IMR-90 (cell line): ENCODE data around the gene SIPA1L3. TPM values are rescaled to one million over a fixed set of nuclear protein-coding genes. Genes with fewer than 3 reads are reported as not detected.
"Not testable (repeated sequence)": the region's sequence is repeated elsewhere in the genome, so short reads cannot be mapped to it uniquely, and the experiment has no call there.

Experiments used
- ATAC-seq: fragments of 200-7000 bp; cut with Tn5 transposase; 2 replicates; pipeline ENCODE4 v1.9.1; 2020; ENCODE audit warnings: low read depth, mild to moderate bottlenecking, moderate library complexity
- BruUV-seq: library from RNA; stranded (reverse); fragments of 400-500 nt; replicated peaks from 2 replicates; lab custom pipeline; 2021; lab: Mats Ljungman, UMichigan
- CTCF ChIA-PET: fragments of 300-600 bp; formaldehyde crosslinking; extraction: SDS; loops from one replicate; lab custom pipeline; 2021; ENCODE audit warnings: antibody characterized with exemption; lab: Yijun Ruan, JAX
- POLR2A ChIA-PET: fragments of 300-600 bp; sonication (Branson Sonifier 250); formaldehyde crosslinking; loops from one replicate; lab custom pipeline; 2022; ENCODE audit warnings: antibody characterized with exemption; ENCODE audit not compliant: unreplicated experiment; lab: Charles Lee
- DNase-seq: peaks from one replicate; pipeline ENCODE4 v3.0.0; 2013
- H2AFZ ChIP-seq: replicated peaks from 2 replicates; pipeline ENCODE3; 2013; ENCODE audit warnings: low read length, mild to moderate bottlenecking; ENCODE audit not compliant: poor library complexity
- H2AK5ac ChIP-seq: 2 replicates; pipeline ENCODE4 v1.6.1; 2013; ENCODE audit warnings: low read depth, low read length, inconsistent platforms
- H2AK9ac ChIP-seq: replicated peaks from 2 replicates; pipeline ENCODE3; 2013; ENCODE audit warnings: mild to moderate bottlenecking, low read depth, low read length, moderate library complexity; ENCODE audit not compliant: poor library complexity
- H2BK120ac ChIP-seq: 2 replicates; pipeline ENCODE4 v1.6.1; 2013; ENCODE audit warnings: low read depth, low read length, inconsistent platforms
- H2BK15ac ChIP-seq: 3 replicates; pipeline ENCODE4 v1.6.1; 2013; ENCODE audit warnings: low read depth, low read length, inconsistent platforms
- H2BK20ac ChIP-seq: 2 replicates; pipeline ENCODE4 v1.6.1; 2013; ENCODE audit warnings: low read depth, mild to moderate bottlenecking, inconsistent platforms, low read length, moderate library complexity
- H2BK5ac ChIP-seq: 2 replicates; pipeline ENCODE4 v1.6.1; 2013; ENCODE audit warnings: mild to moderate bottlenecking, low read depth, low read length, inconsistent platforms; ENCODE audit not compliant: poor library complexity, severe bottlenecking
- H3K14ac ChIP-seq: replicated peaks from 2 replicates; pipeline ENCODE4 v1.6.1; 2013; ENCODE audit warnings: low read depth, low read length, inconsistent platforms
- H3K18ac ChIP-seq: 2 replicates; pipeline ENCODE4 v1.6.1; 2013; ENCODE audit warnings: low read depth, low read length, control low read depth
- H3K23ac ChIP-seq: 2 replicates; pipeline ENCODE4 v1.6.1; 2013; ENCODE audit warnings: low read depth, low read length, inconsistent platforms
- H3K27ac ChIP-seq: 2 replicates; pipeline ENCODE4 v1.5.1; 2013; ENCODE audit warnings: mild to moderate bottlenecking, control low read depth, low read length; ENCODE audit not compliant: insufficient read depth
- H3K27me3 ChIP-seq: 2 replicates; pipeline ENCODE4 v1.6.1; 2013; ENCODE audit warnings: low read length; ENCODE audit not compliant: control insufficient read depth, insufficient read depth
- H3K36me3 ChIP-seq: 2 replicates; pipeline ENCODE4 v1.6.1; 2013; ENCODE audit warnings: low read length, mixed read lengths; ENCODE audit not compliant: control insufficient read depth, insufficient read depth
- H3K4ac ChIP-seq: 2 replicates; pipeline ENCODE4 v1.6.1; 2013; ENCODE audit warnings: low read depth, low read length, inconsistent platforms
- H3K4me1 ChIP-seq: 2 replicates; pipeline ENCODE4 v1.6.1; 2013; ENCODE audit warnings: low read length, mixed read lengths; ENCODE audit not compliant: control insufficient read depth, insufficient read depth
- H3K4me2 ChIP-seq: 2 replicates; pipeline ENCODE4 v1.6.1; 2013; ENCODE audit warnings: low read depth, mild to moderate bottlenecking, control low read depth, low read length, moderate library complexity
- H3K4me3 ChIP-seq: 2 replicates; pipeline ENCODE4 v1.5.1; 2013; ENCODE audit warnings: low read depth, mild to moderate bottlenecking, control low read depth, low read length, moderate library complexity; ENCODE audit not compliant: insufficient read depth
- H3K56ac ChIP-seq: 2 replicates; pipeline ENCODE4 v1.6.1; 2013; ENCODE audit warnings: low read length, inconsistent platforms; ENCODE audit not compliant: insufficient read depth; ENCODE audit errors: extremely low read depth
- H3K79me1 ChIP-seq, 2 experiments: 2 replicates each; pipeline ENCODE4 v1.6.1; 2013; ENCODE audit warnings: low read length in 2 of 2, inconsistent platforms in 1 of 2, low read depth in 1 of 2
- H3K9ac ChIP-seq: 2 replicates; pipeline ENCODE4 v1.6.1; 2013; ENCODE audit warnings: low read depth, low read length, control low read depth
- H3K9me1 ChIP-seq: 2 replicates; pipeline ENCODE4 v1.6.1; 2013; ENCODE audit warnings: low read length, inconsistent platforms; ENCODE audit not compliant: insufficient read depth
- H3K9me3 ChIP-seq: 2 replicates; pipeline ENCODE4 v1.6.1; 2013; ENCODE audit warnings: low read length; ENCODE audit not compliant: control insufficient read depth, insufficient read depth
- H4K20me1 ChIP-seq: 2 replicates; pipeline ENCODE4 v1.6.1; 2013; ENCODE audit warnings: low read length, inconsistent platforms; ENCODE audit not compliant: insufficient read depth
- H4K5ac ChIP-seq: 2 replicates; pipeline ENCODE4 v1.6.1; 2013; ENCODE audit warnings: mild to moderate bottlenecking, low read depth, low read length, control low read depth
- H4K8ac ChIP-seq, 2 experiments: 2 replicates each; pipeline ENCODE4 v1.6.1; 2013; ENCODE audit warnings: low read depth in 2 of 2, low read length in 2 of 2, control low read depth in 1 of 2, inconsistent platforms in 1 of 2
- H4K91ac ChIP-seq: 2 replicates; pipeline ENCODE4 v1.6.1; 2013; ENCODE audit warnings: low read depth, low read length, inconsistent platforms; ENCODE audit not compliant: insufficient read depth
- WGBS, 2 experiments: methylation state at CpG; one replicate each; pipeline versions ENCODE4 v1.1.5 to v1.1.7; 2013; ENCODE audit warnings: missing lambda C conversion rate in 2 of 2; ENCODE audit not compliant: insufficient read length in 1 of 2; ENCODE audit errors: extremely low coverage in 2 of 2; 5-methylcytosine and 5-hydroxymethylcytosine counted together
- dilution Hi-C: fragments of 300-500 bp; cut with HindIII; formaldehyde crosslinking; loops from one replicate; pipeline ENCODE4 v1.14.3; 2018; ENCODE audit warnings: low sequenced_read_pairs; ENCODE audit not compliant: unreplicated experiment
- in situ Hi-C: fragments of 300-500 bp; cut with MboI; formaldehyde crosslinking; loops from 3 replicates; pipeline ENCODE4 v1.14.3; 2019; ENCODE audit warnings: low sequenced_read_pairs, inconsistent platforms, mixed read lengths
- intact Hi-C: fragments of 100-400 bp; cut with micrococcal nuclease; formaldehyde crosslinking; loops from 2 replicates; pipeline ENCODE4 v1.10.0; 2022
- polyA plus RNA-seq, 3 experiments: library from polyadenylated mRNA; depleted of rRNA; stranded (reverse); fragments of >200 nt; gene quantifications; 2 replicates each; pipeline ENCODE4 v1.2.3, GENCODE V29; 2012; ENCODE audit warnings: low replicate concordance in 1 of 3
- total RNA-seq: library from RNA; depleted of rRNA; stranded (reverse); fragments of >200 nt; gene quantifications from 2 replicates; pipeline ENCODE4 v1.2.3, GENCODE V29; 2012

SIPA1L3 gene
- total and polyA plus RNA-seq, 2 of the 4 experiments (the other 2 are of a cell fraction): 4.1 to 9.4 TPM

- POLR2A ChIA-PET, H2AK9ac ChIP-seq, H2BK5ac ChIP-seq, H3K4ac ChIP-seq, H3K9ac ChIP-seq, H3K18ac ChIP-seq, H2BK20ac ChIP-seq, H3K56ac ChIP-seq, H2BK120ac ChIP-seq, H3K4me2 ChIP-seq, DNase-seq, H3K36me3 ChIP-seq, H3K14ac ChIP-seq, ATAC-seq, H3K23ac ChIP-seq, H4K8ac ChIP-seq, H3K4me3 ChIP-seq, H2AFZ ChIP-seq, H3K9me3 ChIP-seq, dilution Hi-C loops, H4K5ac ChIP-seq, H3K27ac ChIP-seq, H3K9me1 ChIP-seq, H4K91ac ChIP-seq, BruUV-seq, H2BK15ac ChIP-seq, CTCF ChIA-PET, H3K4me1 ChIP-seq, H2AK5ac ChIP-seq, H3K27me3 ChIP-seq, H3K79me1 ChIP-seq, H4K20me1 ChIP-seq: not testable (repeated sequence)
- in situ Hi-C loops (loop anchor here (5.0 to 25.0 kb wide), 3 partner anchors 102 to 407 kb away; partner anchors contain the start of gene ACTN4), intact Hi-C loops (loop anchor here (5.0 to 10.0 kb wide), 3 partner anchors 157 to 404 kb away; partner anchors contain the start of genes GGN and SPRED3)
- no CpG with 5 or more reads among the region's 3 CpGs for WGBS, 2 experiments
Observed at GRCh38 chr19:38230506-38231133, 323.6 kb downstream of the SIPA1L3 start.
